Measurements from ENCODE around the gene GRIP2.

GRIP2 gene

GRCh38 chr3:14531856-14532395 is 8.2 kb downstream of the GRIP2 start:
- DNase-seq: no peak
- no peak overlapping the region for H3K4me3 Mint-ChIP-seq

GRCh38 chr3:14528081-14528480 is 12.1 kb downstream of the GRIP2 start:
- Mint-ChIP-seq H3K4me3 (no peak overlapping the region), H3K4me1 (peaks cover 20% of the 10 kb centered on the region), H3K36me3 (ENCODE audit: low read depth) (no peaks in the 10 kb centered on the region), H3K27me3 (ENCODE audit: low read depth, poor library complexity) (peaks cover 4% of the 10 kb centered on the region), H3K27ac (no peak overlapping the region), H3K9me3 (peaks cover 11% of the 10 kb centered on the region)
- no peak for TF ChIP-seq CTCF (IDR thresholded peaks at IDR 0.05)
- no peak for DNase-seq

More at GRCh38 chr3:14531856-14532395, 8.2 kb downstream of the GRIP2 start:
- Mint-ChIP-seq H3K27me3 (ENCODE audit: low read depth, poor library complexity) (peaks cover 21% of the 10 kb centered on the region), H3K27ac (no peak overlapping the region), H3K4me1 (peaks cover 16% of the 10 kb centered on the region), H3K36me3 (ENCODE audit: low read depth) (no peaks in the 10 kb centered on the region), H3K9me3 (peaks cover 11% of the 10 kb centered on the region)
- TF ChIP-seq CTCF (IDR thresholded peaks at IDR 0.05): no peak

GRCh38 chr3:14525685-14526631 is 14.2 kb downstream of the GRIP2 start:
- Mint-ChIP-seq H3K36me3 (ENCODE audit: low read depth) (no peaks in the 10 kb centered on the region), H3K4me3 (no peak overlapping the region), H3K9me3 (peaks cover 11% of the 10 kb centered on the region), H3K27me3 (ENCODE audit: low read depth, poor library complexity) (no peaks in the 10 kb centered on the region), H3K27ac (no peak overlapping the region), H3K4me1 (peaks cover 23% of the 10 kb centered on the region)
- no peak for DNase-seq
- TF ChIP-seq CTCF (IDR thresholded peaks at IDR 0.05): no peak

GRCh38 chr3:14524920-14525660 is 15.1 kb downstream of the GRIP2 start:
- peaks cover 7% of the 10 kb centered on the region for H3K9me3 Mint-ChIP-seq
- H3K36me3 Mint-ChIP-seq (ENCODE audit: low read depth): no peaks in the 10 kb centered on the region
- H3K27me3 Mint-ChIP-seq (ENCODE audit: low read depth, poor library complexity): no peaks in the 10 kb centered on the region
- TF ChIP-seq CTCF (IDR thresholded peaks at IDR 0.05): no peak
- H3K4me3 Mint-ChIP-seq: no peak overlapping the region
- no peak overlapping the region for H3K27ac Mint-ChIP-seq
- peaks cover 24% of the 10 kb centered on the region for H3K4me1 Mint-ChIP-seq
- no peak for DNase-seq

- H3K4me1 Mint-ChIP-seq: peaks cover 28% of the 10 kb centered on the region
- TF ChIP-seq CTCF (IDR thresholded peaks at IDR 0.05): no peak
- no peak overlapping the region for H3K27ac Mint-ChIP-seq
- H3K36me3 Mint-ChIP-seq (ENCODE audit: low read depth): no peaks in the 10 kb centered on the region
- no peaks in the 10 kb centered on the region for H3K27me3 Mint-ChIP-seq (ENCODE audit: low read depth, poor library complexity)
- H3K4me3 Mint-ChIP-seq: no peak overlapping the region
- DNase-seq: no peak
- H3K9me3 Mint-ChIP-seq: no peaks in the 10 kb centered on the region
Measured at GRCh38 chr3:14524311-14524711, 15.8 kb downstream of the GRIP2 start.
